DMS53 treated with DMSO at 0.1 percent for 48 hours (cell line): ENCODE measurements around the gene KLK3.
"Not testable (repeated sequence)": the region's sequence is repeated elsewhere in the genome, so short reads cannot be mapped to it uniquely, and the experiment has no call there.

Source experiments
- DNase-seq: peaks from one replicate; lab custom pipeline; 2025; ENCODE audit not compliant: unreplicated experiment; lab: John Stamatoyannopoulos, UW

Gene KLK3

DNA sequence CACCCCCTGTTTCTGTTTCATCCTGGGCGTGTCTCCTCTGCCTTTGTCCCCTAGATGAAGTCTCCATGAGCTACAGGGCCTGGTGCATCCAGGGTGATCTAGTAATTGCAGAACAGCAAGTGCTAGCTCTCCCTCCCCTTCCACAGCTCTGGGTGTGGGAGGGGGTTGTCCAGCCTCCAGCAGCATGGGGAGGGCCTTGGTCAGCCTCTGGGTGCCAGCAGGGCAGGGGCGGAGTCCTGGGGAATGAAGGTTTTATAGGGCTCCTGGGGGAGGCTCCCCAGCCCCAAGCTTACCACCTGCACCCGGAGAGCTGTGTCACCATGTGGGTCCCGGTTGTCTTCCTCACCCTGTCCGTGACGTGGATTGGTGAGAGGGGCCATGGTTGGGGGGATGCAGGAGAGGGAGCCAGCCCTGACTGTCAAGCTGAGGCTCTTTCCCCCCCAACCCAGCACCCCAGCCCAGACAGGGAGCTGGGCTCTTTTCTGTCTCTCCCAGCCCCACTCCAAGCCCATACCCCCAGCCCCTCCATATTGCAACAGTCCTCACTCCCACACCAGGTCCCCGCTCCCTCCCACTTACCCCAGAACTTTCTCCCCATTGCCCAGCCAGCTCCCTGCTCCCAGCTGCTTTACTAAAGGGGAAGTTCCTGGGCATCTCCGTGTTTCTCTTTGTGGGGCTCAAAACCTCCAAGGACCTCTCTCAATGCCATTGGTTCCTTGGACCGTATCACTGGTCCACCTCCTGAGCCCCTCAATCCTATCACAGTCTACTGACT is at the start of gene KLK3:
TSS of gene KLK3 (plus strand) at position 280 of the 775 bp plus-strand sequence. CDS start at position 321, 41 bp downstream.
- DNase-seq, result no peak

DNA sequence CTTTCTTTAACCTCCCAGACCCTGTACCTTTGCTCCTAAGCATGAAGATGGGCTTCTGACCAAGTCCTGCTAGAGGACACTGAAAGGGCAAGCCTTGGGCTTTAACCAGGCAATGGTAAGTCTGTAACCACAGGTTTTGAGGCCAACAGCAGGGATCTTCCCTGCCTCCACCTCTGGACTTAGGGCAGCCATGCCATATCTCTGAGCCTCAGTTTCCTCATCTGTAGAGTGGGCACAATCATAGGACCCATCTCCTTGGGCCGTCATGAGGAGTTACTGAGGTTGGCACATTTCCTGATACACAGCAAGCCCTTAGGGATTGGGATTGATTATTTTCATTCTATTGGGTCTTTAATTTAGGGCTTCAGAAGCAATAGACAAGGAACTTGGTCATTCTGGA is 45.9 kb upstream of the KLK3 start:
- no peak for DNase-seq

DNA sequence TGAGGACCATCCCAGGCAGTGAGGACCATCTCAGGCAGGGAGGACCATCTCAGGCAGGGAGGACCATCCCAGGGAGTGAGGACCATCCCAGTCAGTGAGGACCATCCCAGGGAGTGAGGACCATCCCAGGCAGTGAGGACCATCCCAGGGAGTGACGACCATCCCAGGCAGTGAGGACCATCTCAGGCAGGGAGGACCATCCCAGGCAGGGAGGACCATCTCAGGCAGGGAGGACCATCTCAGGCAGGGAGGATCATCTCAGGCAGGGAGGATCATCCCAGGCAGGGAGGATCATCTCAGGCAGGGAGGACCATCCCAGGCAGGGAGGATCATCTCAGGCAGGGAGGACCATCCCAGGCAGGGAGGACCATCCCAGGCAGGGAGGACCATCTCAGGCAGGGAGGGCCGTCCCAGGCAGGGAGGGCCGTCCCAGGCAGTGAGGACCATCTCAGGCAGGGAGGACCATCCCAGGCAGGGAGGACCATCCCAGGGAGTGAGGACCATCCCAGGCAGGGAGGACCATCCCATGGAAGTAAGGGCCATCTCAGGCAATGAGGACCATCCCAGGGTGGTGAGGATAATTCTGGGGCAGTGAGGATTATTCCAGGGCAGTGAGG is 43.0 kb upstream of the KLK3 start:
- DNase-seq, result not testable (repeated sequence)

DNA sequence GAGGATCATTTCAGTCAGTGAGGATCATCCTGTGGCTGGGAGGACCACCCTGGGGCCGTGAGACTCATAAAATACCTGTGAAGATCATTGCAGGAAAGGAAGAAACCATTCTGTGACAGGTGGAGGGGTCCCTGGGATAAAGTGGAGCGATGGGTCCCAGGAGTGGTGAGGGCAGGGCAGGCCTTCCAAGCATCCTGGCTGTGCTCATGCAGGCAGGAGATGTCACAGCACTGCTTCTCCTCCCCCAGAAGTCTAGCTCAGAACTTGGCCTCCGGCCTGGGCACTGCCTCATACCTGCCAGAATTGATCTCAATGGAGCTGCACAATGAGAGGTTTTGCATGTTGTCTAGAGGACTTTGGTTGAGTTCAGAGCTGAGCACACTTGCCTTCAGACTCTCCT is 42.2 kb upstream of the KLK3 start:
- DNase-seq, result no peak

DNA sequence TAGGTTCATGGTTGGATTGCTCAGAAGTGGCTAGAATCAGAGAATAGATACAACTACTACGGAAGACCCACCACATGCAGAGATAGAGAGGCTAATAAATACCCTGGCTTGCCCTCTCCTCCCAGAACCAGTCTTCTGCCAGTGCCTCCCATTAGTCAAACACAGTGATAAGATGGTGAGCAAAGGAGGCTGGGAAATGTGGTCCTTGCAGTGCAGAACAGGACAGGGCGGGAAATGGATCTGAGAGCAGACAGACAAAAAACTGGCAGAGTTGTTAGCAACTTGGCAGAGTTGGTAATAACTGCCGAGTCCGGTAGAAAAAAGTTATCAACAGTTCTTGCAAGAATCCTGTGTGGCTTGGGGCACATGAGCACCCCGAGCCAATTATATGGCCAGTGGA is 39.8 kb upstream of the KLK3 start:
- DNase-seq, result no peak

GRCh38 chr19:50815439-50815838 is 39.3 kb upstream of the KLK3 start:
- DNase-seq, result no peak

- DNase-seq, result peak; percentile 67
Measured at GRCh38 chr19:50817941-50818858, 36.5 kb upstream of the KLK3 start.

DNA sequence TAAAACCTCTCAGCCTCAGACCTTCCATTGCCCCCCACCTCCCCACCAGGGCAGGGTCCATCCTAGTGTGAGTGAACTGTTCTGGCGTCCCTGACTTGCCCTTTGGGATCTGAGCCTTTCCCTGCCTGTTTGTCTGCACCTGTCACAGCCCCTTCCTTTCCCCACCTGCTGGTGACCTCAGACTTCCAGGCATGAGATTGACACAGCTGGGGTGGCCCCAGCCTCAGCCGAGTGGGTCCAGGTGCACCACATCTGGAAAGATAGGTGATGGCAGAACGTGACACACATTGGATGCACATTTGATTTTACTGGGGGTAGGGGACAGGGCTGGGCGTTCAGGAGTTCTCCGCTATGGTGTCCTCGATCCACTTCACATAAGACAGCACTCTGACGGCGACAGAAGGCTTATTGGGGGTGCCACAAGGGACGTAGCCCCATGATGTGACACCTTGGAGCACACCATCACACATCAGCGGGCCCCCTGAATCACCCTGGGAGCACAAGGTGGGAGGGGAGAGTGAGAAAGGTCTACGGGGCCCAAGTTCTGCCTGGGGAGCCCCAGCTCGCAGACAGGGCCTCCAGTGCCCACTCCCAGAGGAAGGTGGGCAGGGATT is 35.7 kb upstream of the KLK3 start:
- peak; percentile 46 for DNase-seq

DNA sequence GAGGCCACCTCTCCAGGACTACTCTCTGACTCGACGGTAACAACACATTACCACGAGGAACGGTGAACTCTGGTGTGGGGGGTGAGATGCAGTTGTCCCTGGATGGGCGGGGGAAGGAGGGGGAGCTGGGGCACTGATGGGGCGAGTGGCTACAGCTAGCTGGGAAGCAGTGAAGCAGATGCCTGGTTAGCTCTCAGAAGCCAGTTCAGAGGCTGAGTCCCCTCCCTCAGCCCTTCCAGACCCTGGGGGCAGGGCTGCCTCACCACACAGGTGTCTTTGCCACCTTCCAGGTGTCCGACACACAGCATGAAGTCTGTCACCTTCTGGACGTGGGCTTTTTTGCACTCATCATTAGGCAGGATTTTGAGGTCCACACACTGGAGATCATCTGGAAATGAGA is 35.1 kb upstream of the KLK3 start:
- no peak for DNase-seq

DNA sequence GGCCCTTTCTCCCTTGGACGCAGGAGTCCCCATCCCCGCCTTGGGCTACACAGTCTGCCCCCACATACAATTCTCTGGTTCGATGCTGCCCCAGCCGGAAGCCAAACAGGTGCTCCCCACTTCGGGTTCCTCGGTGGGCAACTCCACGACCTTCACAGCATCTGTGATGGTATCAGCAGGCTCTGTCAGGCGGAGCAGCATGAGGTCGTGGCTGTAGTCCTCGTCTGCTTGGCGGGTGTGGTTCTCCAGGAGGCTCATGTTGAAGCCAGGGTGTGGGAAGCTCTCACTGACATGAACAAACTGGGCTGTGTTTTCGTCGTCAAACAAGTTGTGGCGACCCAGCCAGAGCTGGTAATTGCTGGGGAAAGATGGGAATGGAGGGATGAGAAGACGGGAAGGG is 34.6 kb upstream of the KLK3 start:
- DNase-seq, result no peak

- no peak for DNase-seq
Measured at GRCh38 chr19:50820549-50821247, 34.0 kb upstream of the KLK3 start.

- DNase-seq, result no peak
Measured at GRCh38 chr19:50821248-50821612, 33.5 kb upstream of the KLK3 start.

DNA sequence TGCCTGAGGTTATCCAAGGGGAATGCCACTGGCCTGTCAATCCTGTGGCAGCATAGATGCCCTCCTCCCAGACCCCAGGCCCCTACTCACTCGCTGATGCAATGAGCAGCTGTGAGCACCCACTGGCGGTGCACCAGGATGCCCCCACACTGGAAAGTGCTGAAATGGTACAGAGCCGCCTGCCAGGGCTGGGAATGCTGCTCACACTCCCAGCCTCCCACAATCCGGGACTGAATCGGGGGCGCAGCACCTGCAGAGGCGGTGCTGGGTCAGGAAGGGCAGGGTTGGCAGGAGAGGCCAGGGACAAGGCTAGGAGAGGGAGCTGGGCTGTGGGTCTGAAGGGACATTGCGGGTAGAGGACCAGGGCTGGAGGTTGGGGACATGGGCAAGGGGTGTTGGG is 33.1 kb upstream of the KLK3 start:
- DNase-seq, result no peak

- DNase-seq, result no peak
Measured at GRCh38 chr19:50822661-50823208, 32.0 kb upstream of the KLK3 start.

- DNase-seq, result no peak
Measured at GRCh38 chr19:50823389-50824042, 31.2 kb upstream of the KLK3 start, which contains the start of gene KLK1. KLK1 (minus strand) TSS chr19:50823787; CDS start chr19:50823748, 39 bp downstream.

DNA sequence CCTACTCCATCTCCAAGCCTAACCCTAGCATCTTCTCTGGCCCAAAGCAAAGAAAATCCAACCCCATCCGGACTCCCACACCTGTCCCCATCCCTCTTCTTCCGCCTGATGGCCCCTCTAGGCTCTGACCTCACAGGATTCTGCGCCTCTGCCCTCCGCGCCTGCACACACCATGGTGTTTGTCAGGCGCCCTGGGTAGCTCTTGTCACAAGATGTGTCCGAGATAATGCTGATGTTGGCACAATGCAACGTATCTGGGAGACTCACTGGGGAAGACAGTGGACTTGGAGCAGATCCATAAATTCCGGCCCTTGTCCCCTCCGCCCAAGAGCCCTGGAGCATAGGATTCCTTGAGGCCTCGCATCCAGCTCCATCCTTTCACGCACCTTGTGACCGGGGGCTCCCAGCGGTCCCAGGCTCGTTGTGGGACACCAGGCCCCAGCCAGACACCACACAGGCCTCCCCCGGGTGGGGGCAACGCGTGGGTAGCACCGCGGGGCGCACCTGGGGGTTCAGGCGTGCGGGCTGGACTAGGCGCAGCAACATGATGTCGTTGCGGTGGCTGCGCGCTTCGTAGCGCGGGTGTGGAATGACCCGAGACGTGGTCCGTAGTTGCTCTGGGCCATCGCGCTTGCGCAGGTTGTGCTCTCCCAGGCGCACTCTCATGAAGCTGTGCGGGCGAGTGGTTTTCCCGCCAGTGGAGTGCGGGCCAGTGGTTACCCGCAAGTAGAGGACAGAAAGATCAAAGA is 28.0 kb upstream of the KLK3 start:
- no peak for DNase-seq

DNA sequence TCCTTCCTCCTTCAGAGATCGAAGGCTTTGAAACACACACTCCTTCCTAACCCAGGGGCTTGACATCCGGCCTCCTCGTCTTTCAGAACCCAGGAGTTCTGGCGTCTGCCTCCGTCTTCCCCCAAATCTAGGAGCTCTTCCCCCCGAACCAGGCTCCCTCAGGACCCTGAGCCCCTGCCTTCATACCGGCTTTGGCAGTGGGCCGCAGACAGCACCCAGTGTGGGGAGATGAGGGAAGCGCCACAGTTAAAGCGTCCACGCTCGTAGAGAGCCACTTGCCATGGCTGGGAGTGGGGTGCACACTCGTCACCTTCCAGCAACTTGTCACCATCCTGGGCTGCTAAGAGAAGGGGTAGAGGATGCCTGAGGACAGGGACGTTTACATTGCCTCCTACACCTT is 27.2 kb upstream of the KLK3 start:
- DNase-seq, result no peak

DNA sequence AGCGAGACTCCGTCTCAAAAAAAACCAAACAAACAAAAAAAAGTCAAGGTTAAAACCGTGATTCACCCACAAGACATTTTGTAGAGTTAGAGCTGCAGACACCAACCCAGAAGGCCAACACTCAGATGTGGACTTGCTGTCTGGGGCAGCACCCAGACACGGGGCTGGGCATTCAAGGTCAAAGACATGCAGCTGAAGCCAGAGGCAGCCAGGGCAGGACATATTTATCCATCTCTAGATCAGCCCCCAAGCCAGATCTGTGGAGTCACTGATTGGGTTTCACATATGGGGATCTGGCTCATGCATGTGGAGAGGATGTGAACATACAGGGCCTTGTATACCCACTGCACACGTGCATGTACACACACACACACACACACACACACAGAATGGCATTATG is 24.9 kb upstream of the KLK3 start:
- DNase-seq, result no peak
